Measurements from ENCODE around the gene WNT16. TPM values are rescaled to one million over a fixed set of nuclear protein-coding genes. Genes with fewer than 3 reads are reported as not detected.
"Not testable (repeated sequence)": the region's sequence is repeated elsewhere in the genome, so short reads cannot be mapped to it uniquely, and the experiment has no call there.

WNT16 gene
- total RNA-seq, 6 experiments from 2014 or later, result 0.07 to 0.25 (median 0.18) TPM

DNA sequence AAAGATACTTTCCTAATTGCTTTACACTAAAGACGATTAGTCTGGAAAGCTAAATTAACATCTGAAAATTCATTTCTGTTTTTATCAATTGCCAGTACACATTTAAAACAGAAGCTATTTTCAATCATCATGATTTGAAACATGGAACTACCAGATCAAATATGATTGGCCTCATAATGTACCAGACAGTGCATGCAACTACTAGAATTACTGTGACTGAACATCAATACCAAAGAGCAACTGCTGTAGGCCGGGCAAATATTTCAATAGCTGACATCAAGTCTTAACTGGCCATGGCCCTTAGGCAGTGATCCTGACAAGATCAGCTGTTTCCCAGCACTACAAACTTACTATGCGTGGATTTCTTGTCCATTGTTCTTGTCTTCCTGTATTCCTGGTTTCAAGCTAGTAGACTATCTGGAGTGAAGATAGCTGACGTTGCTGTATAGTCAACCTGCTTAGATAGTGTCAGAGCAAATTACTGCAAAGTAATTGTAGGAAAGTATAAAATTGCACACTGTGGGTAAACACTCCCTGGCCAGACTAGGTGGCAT, 21.7 kb upstream of the WNT16 start:
- DNase-seq, result no peak
- TF ChIP-seq, protein P1, sequence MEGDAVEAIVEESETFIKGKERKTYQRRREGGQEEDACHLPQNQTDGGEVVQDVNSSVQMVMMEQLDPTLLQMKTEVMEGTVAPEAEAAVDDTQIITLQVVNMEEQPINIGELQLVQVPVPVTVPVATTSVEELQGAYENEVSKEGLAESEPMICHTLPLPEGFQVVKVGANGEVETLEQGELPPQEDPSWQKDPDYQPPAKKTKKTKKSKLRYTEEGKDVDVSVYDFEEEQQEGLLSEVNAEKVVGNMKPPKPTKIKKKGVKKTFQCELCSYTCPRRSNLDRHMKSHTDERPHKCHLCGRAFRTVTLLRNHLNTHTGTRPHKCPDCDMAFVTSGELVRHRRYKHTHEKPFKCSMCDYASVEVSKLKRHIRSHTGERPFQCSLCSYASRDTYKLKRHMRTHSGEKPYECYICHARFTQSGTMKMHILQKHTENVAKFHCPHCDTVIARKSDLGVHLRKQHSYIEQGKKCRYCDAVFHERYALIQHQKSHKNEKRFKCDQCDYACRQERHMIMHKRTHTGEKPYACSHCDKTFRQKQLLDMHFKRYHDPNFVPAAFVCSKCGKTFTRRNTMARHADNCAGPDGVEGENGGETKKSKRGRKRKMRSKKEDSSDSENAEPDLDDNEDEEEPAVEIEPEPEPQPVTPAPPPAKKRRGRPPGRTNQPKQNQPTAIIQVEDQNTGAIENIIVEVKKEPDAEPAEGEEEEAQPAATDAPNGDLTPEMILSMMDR (IDR thresholded peaks at IDR 0.05), result no peak

GRCh38 chr7:121313220-121313792, 15.5 kb upstream of the WNT16 start:
- peak; percentile 18 for DNase-seq
- Mint-ChIP-seq H3K4me1 (ENCODE audit: low read depth) (peaks cover 23% of the 10 kb centered on the region), H3K9me3 (peaks cover 17% of the 10 kb centered on the region), H3K27me3 (ENCODE audit: insufficient read depth) (peaks cover 3% of the 10 kb centered on the region), H3K36me3 (ENCODE audit: low read depth) (peaks cover 12% of the 10 kb centered on the region; the same call in 1 of the 2 replicates), H3K27ac (peak overlapping the region; percentile 11; the same call in 1 of the 2 replicates), H3K4me3 (peak overlapping the region; percentile 31)
- TF ChIP-seq, protein P1 (IDR thresholded peaks at IDR 0.05), result no peak

More for the DNA sequence above, 21.7 kb upstream of the WNT16 start:
- Mint-ChIP-seq H3K27ac (no peak overlapping the region), H3K36me3 (ENCODE audit: low read depth) (peaks cover 12% of the 10 kb centered on the region; the same call in 1 of the 2 replicates), H3K9me3 (peaks cover 17% of the 10 kb centered on the region), H3K27me3 (ENCODE audit: insufficient read depth) (no peaks in the 10 kb centered on the region), H3K4me1 (ENCODE audit: low read depth) (peaks cover 55% of the 10 kb centered on the region), H3K4me3 (no peak overlapping the region)

DNA sequence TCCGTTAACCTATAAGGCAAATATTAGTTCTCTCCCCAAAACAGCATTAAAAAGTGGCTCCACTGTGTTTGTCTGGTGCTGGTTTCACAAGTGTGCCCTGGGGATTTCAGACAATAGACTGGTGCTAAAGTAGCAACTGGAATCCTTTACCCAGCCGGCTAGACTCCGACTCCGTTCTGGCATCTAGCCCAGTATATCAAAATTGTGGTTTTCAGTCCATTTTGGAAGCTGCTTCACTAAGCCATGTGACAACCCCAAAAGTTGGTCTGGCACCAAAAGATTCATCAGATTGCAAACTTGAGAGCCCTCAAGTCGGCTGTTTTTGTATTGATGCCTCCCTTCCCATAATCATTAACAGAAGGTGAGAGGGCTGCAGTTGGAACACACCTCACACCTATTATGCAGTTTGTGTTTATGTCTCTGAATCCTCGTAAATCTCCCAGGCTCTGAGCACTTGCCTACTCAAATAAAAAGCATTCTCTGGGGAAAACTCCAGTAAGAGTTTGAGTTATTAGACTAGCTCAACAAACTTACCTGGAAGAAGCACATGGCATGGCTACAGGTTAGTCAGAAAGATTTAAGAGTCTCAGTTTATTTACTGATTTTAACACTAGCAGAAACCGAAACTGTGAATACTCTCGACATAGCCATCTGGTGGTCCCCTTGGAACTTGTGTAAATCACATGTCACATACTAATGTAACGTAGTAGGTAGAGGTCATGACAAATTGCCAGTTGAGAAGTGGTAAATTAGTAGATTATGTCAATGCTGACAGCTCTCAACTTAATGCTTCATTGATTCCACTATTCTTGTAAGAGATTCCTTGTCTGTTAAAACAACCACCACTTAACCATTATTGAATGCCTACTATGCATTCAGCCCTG, 14.8 kb upstream of the WNT16 start:
- Mint-ChIP-seq H3K4me3 (peak overlapping the region; percentile 31; the same call in 1 of the 2 replicates), H3K27ac (peak overlapping the region; percentile 11; the same call in 1 of the 2 replicates), H3K36me3 (ENCODE audit: low read depth) (peaks cover 12% of the 10 kb centered on the region; the same call in 1 of the 2 replicates), H3K4me1 (ENCODE audit: low read depth) (peaks cover 26% of the 10 kb centered on the region), H3K27me3 (ENCODE audit: insufficient read depth) (peaks cover 3% of the 10 kb centered on the region), H3K9me3 (peaks cover 17% of the 10 kb centered on the region)
- TF ChIP-seq, protein P1 (IDR thresholded peaks at IDR 0.05), result no peak
- DNase-seq, result no peak

- H3K27ac Mint-ChIP-seq; H3K4me3 Mint-ChIP-seq; H3K36me3 Mint-ChIP-seq (ENCODE audit: low read depth); H3K27me3 Mint-ChIP-seq (ENCODE audit: insufficient read depth); DNase-seq: not testable (repeated sequence)
- Mint-ChIP-seq H3K4me1 (ENCODE audit: low read depth) (peaks cover 30% of the 10 kb centered on the region), H3K9me3 (peaks cover 11% of the 10 kb centered on the region)
These were observed 13.6 kb upstream of the WNT16 start for GRCh38 chr7:121315170-121315569.

GRCh38 chr7:121322460-121322859, 6.3 kb upstream of the WNT16 start:
- Mint-ChIP-seq H3K4me1 (ENCODE audit: low read depth) (peaks cover 11% of the 10 kb centered on the region; the same call in 1 of the 2 replicates), H3K27ac (no peak overlapping the region), H3K27me3 (ENCODE audit: insufficient read depth) (peaks cover 3% of the 10 kb centered on the region), H3K36me3 (ENCODE audit: low read depth) (no peaks in the 10 kb centered on the region), H3K4me3 (no peak overlapping the region), H3K9me3 (no peaks in the 10 kb centered on the region)
- TF ChIP-seq, protein P1 (IDR thresholded peaks at IDR 0.05), result no peak
- DNase-seq, result no peak
